Measurements from ENCODE around the gene FIBP. TPM values are rescaled to one million over a fixed set of nuclear protein-coding genes. Genes with fewer than 3 reads are reported as not detected.

The FIBP gene
- total RNA-seq, 1 experiment from 2014 or later: 221 TPM

GRCh38 chr11:65887723-65888162 is 528 bp downstream of the FIBP start:
- DNase-seq: peak; percentile 54
- ATAC-seq: no peak

DNA sequence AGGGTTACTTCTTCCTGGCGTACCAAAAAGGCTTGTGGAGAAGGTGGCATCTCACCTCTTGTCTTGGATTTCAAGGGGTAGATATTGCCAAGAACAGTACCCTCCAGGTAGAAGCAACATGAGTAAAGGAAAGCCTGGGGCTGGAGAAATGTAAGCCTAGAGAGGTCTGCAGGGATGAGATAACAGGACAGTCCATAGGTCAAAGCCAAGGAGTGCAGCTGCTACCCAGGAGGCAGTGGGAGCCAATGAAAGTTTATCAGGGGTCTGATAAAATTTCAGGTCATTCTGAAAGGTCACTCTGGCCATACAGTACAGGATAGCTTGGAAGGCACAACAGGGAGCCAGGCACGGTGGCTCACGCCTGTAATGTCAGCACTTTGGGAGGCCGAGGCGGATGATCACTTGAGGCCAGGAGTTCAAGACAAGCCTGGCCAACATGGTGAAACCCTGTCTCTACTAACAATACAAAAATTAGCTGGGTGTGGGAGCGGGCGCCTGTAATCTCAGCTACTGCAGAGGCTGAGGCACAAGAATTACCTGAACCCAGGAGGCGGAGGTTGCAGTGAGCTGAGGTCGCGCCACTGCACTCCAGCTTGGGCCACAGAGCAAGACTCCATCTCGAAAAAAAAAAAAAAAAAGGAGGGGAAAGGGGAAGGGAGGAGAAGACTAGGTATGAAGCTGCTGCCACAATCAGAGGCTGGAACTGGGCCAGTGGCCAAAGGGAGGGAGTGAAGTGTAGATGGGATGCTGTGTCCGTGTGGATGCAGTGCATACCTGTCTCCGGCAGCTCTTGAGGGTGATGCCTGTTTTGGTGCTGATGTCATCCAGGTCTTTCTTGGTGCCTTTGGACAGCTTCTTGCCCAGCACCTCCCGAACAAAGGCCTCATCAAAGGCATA is 1.2 kb downstream of the FIBP start:
- no peaks in the 10 kb centered on the region for H3K9me2 ChIP-seq (replicated peaks; ENCODE audit: low read length)
- no peaks in the 10 kb centered on the region for H3K27me3 ChIP-seq (ENCODE audit: low read length)
- TF ChIP-seq EZH2phosphoT487 (IDR thresholded peaks at IDR 0.05; ENCODE audit: borderline replicate concordance, low read length) (no peak), EZH2 (IDR thresholded peaks at IDR 0.05; ENCODE audit: low read length, unreplicated experiment) (no peak)
- TF ChIP-seq, protein P1, sequence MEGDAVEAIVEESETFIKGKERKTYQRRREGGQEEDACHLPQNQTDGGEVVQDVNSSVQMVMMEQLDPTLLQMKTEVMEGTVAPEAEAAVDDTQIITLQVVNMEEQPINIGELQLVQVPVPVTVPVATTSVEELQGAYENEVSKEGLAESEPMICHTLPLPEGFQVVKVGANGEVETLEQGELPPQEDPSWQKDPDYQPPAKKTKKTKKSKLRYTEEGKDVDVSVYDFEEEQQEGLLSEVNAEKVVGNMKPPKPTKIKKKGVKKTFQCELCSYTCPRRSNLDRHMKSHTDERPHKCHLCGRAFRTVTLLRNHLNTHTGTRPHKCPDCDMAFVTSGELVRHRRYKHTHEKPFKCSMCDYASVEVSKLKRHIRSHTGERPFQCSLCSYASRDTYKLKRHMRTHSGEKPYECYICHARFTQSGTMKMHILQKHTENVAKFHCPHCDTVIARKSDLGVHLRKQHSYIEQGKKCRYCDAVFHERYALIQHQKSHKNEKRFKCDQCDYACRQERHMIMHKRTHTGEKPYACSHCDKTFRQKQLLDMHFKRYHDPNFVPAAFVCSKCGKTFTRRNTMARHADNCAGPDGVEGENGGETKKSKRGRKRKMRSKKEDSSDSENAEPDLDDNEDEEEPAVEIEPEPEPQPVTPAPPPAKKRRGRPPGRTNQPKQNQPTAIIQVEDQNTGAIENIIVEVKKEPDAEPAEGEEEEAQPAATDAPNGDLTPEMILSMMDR (conservative IDR thresholded peaks at IDR 0.05; ENCODE audit: low read depth, low read length): no peak
- H3K9me3 ChIP-seq (ENCODE audit: low read length): no peaks in the 10 kb centered on the region
- H3F3A ChIP-seq (ENCODE audit: low read length, unreplicated experiment): peaks cover 7% of the 10 kb centered on the region
- H3K4me2 ChIP-seq (ENCODE audit: low read length): peak overlapping the region; percentile 96
- BruUV-seq (replicated peaks): no TSS peak
- DNase-seq (peak; percentile 44), ATAC-seq (no peak)
- CTCF ChIA-PET: interaction anchor here (1.3 kb wide), 1 partner anchor 175 kb away, joined by 4 read pairs; the partner anchor contains the start of gene KAT5
- no peak overlapping the region for H2AFZ ChIP-seq (ENCODE audit: low read length)
- peaks cover 31% of the 10 kb centered on the region for H3K4me1 ChIP-seq (ENCODE audit: insufficient read depth, low read length)
- no peak overlapping the region for H3K27ac ChIP-seq (ENCODE audit: low read length)
- intact Hi-C loops (cut with micrococcal nuclease): no loop called here
- POLR2A ChIA-PET (ENCODE audit: unreplicated experiment): interaction anchor here (1.5 kb wide), 1 partner anchor 99 kb away, joined by 5 read pairs; no protein-coding TSS in a partner anchor
- peak overlapping the region; percentile 54 for H3K9ac ChIP-seq (ENCODE audit: low read length)
- peaks cover 35% of the 10 kb centered on the region for H3K36me3 ChIP-seq (ENCODE audit: low read depth, low read length)
- H3K79me2 ChIP-seq (ENCODE audit: low read length): peaks cover 36% of the 10 kb centered on the region
- H4K20me1 ChIP-seq (ENCODE audit: low read length): no peaks in the 10 kb centered on the region
- H3K4me3 ChIP-seq (ENCODE audit: low read length): peak overlapping the region; percentile 72

More at GRCh38 chr11:65887723-65888162, 528 bp downstream of the FIBP start:
- H3K9ac ChIP-seq (ENCODE audit: low read length): peak overlapping the region; percentile 54
- no peaks in the 10 kb centered on the region for H3K9me3 ChIP-seq (ENCODE audit: low read length)
- no peak overlapping the region; the same call in 1 of the 2 replicates for H3K27ac ChIP-seq (ENCODE audit: low read length)
- intact Hi-C loops (cut with micrococcal nuclease): loop anchor here (1.0 to 2.0 kb wide), 2 partner anchors 29 to 102 kb away; partner anchors contain the start of gene CFL1
- H3K27me3 ChIP-seq (ENCODE audit: low read length): no peaks in the 10 kb centered on the region
- H3K79me2 ChIP-seq (ENCODE audit: low read length): peaks cover 36% of the 10 kb centered on the region
- H3K4me2 ChIP-seq (ENCODE audit: low read length): peak overlapping the region; percentile 96
- ChIA-PET CTCF (interaction anchor here (0.5 to 2.3 kb wide), 20 partner anchors 11 to 456 kb away, joined by 3 to 26 read pairs (median 7); partner anchors contain the start of genes FOSL1, KAT5 and MUS81), POLR2A (ENCODE audit: unreplicated experiment) (interaction anchor here (0.6 to 1.6 kb wide), 10 partner anchors 13 to 176 kb away, joined by 4 to 42 read pairs (median 15); partner anchors contain the start of gene MUS81)
- H4K20me1 ChIP-seq (ENCODE audit: low read length): peaks cover 4% of the 10 kb centered on the region; the same call in 1 of the 2 replicates
- H3K4me3 ChIP-seq (ENCODE audit: low read length): peak overlapping the region; percentile 72
- no TSS peak for BruUV-seq (replicated peaks)
- H3F3A ChIP-seq (ENCODE audit: low read length, unreplicated experiment): peaks cover 12% of the 10 kb centered on the region
- no peaks in the 10 kb centered on the region for H3K9me2 ChIP-seq (replicated peaks; ENCODE audit: low read length)
- peak overlapping the region; percentile 75 for H2AFZ ChIP-seq (ENCODE audit: low read length)
- H3K36me3 ChIP-seq (ENCODE audit: low read depth, low read length): peaks cover 32% of the 10 kb centered on the region
- H3K4me1 ChIP-seq (ENCODE audit: insufficient read depth, low read length): peaks cover 31% of the 10 kb centered on the region
- TF ChIP-seq EZH2 (IDR thresholded peaks at IDR 0.05; ENCODE audit: low read length, unreplicated experiment) (no peak), EZH2phosphoT487 (IDR thresholded peaks at IDR 0.05; ENCODE audit: borderline replicate concordance, low read length) (no peak)
- TF ChIP-seq, protein P1 (conservative IDR thresholded peaks at IDR 0.05; ENCODE audit: low read depth, low read length): no peak
